ENCODE measurements around the gene ZNF683.

Gene ZNF683

GRCh38 chr1:26358411-26359384 is 13.9 kb downstream of the ZNF683 start:
- no peak for TF ChIP-seq CTCF (IDR thresholded peaks at IDR 0.05; ENCODE audit: insufficient read depth, low read length, missing control alignments)
- ChIA-PET POLR2A (no interaction called here), CTCF (interaction anchor here (0.5 to 1.7 kb wide), 6 partner anchors 13 to 74 kb away, joined by 3 to 8 read pairs (median 3); no protein-coding TSS in a partner anchor)
- no peak overlapping the region for H3K4me3 ChIP-seq (ENCODE audit: low read depth, low read length)
- no peak for DNase-seq (ENCODE audit: low read depth, low spot score)

GRCh38 chr1:26357121-26357602 is 15.4 kb downstream of the ZNF683 start:
- H3K4me3 ChIP-seq (ENCODE audit: low read depth, low read length) = no peak overlapping the region
- ChIA-PET CTCF (interaction anchor here (1.7 kb wide), 2 partner anchors 17 to 72 kb away, joined by 4 to 8 read pairs; no protein-coding TSS in a partner anchor), POLR2A (no interaction called here)
- no peak for DNase-seq (ENCODE audit: low read depth, low spot score)
- TF ChIP-seq CTCF (IDR thresholded peaks at IDR 0.05; ENCODE audit: insufficient read depth, low read length, missing control alignments) = no peak

GRCh38 chr1:26356106-26356505 is 16.4 kb downstream of the ZNF683 start:
- CTCF ChIA-PET = interaction anchor here (4.9 kb wide), 1 partner anchor 9 kb away, joined by 77 read pairs; no protein-coding TSS in a partner anchor
- POLR2A ChIA-PET = interaction anchor here (0.5 kb wide), 1 partner anchor 50 kb away, joined by 5 read pairs; no protein-coding TSS in a partner anchor
- DNase-seq (ENCODE audit: low read depth, low spot score) = no peak

GRCh38 chr1:26354972-26355371 is 17.6 kb downstream of the ZNF683 start:
- H3K4me3 ChIP-seq (ENCODE audit: low read depth, low read length) = no peak overlapping the region
- ChIA-PET CTCF (interaction anchor here (1.2 to 4.9 kb wide), 2 partner anchors 10 to 62 kb away, joined by 4 to 77 read pairs; no protein-coding TSS in a partner anchor), POLR2A (no interaction called here)
- no peak for TF ChIP-seq CTCF (IDR thresholded peaks at IDR 0.05; ENCODE audit: insufficient read depth, low read length, missing control alignments)
- DNase-seq (ENCODE audit: low read depth, low spot score) = no peak

More at GRCh38 chr1:26356106-26356505, 16.4 kb downstream of the ZNF683 start:
- no peak overlapping the region for H3K4me3 ChIP-seq (ENCODE audit: low read depth, low read length)
- TF ChIP-seq CTCF (IDR thresholded peaks at IDR 0.05; ENCODE audit: insufficient read depth, low read length, missing control alignments) = no peak

- POLR2A ChIA-PET = no interaction called here
- CTCF ChIA-PET = interaction anchor here (0.6 to 4.9 kb wide), 3 partner anchors 11 to 63 kb away, joined by 3 to 77 read pairs (median 4); no protein-coding TSS in a partner anchor
- no peak for DNase-seq (ENCODE audit: low read depth, low spot score)
- TF ChIP-seq CTCF (IDR thresholded peaks at IDR 0.05; ENCODE audit: insufficient read depth, low read length, missing control alignments) = no peak
- no peak within 1 kb of the TSS for H3K4me3 ChIP-seq (ENCODE audit: low read depth, low read length)
Measured at GRCh38 chr1:26353976-26354820, 18.4 kb downstream of the ZNF683 start, which contains the start of gene CRYBG2. TSS of gene CRYBG2 (minus strand) at chr1:26354130. CDS start at chr1:26346657, 7,473 bp downstream.

Data from AG04449 (cell line).